Endothelial cell of umbilical vein (primary cell): ENCODE data around the gene EHMT1. TPM values are rescaled to one million over a fixed set of nuclear protein-coding genes. Genes with fewer than 3 reads are reported as not detected.

Source experiments
- BruUV-seq: library from RNA; stranded (reverse); fragments of 400-500 nt; replicated peaks from 2 replicates; lab custom pipeline; 2021; lab: Mats Ljungman, UMichigan
- CTCF ChIA-PET: fragments of 300-600, 350-600 bp; sonication (Branson Sonifier 250); formaldehyde crosslinking; loops from one replicate; lab custom pipeline; 2021; ENCODE audit warnings: antibody characterized with exemption, inconsistent platforms; lab: Charles Lee
- POLR2A ChIA-PET: fragments of 300-600, 350-600 bp; sonication (Branson Sonifier 250); formaldehyde crosslinking; loops from one replicate; lab custom pipeline; 2021; ENCODE audit warnings: antibody characterized with exemption, inconsistent platforms; lab: Charles Lee
- DNase-seq: peaks from one replicate; pipeline ENCODE4 v3.0.0-alpha.2; 2011; ENCODE audit warnings: low read depth, low spot score
- FAIRE-seq: peaks from 2 replicates; lab custom pipeline; 2011; peaks lifted over from hg19 to GRCh38; lab: Jason Lieb, UNC
- H2AFZ ChIP-seq: 2 replicates; pipeline ENCODE4 v1.6.0; 2012; ENCODE audit warnings: low read depth, low read length, control low read depth, inconsistent platforms
- H3K27ac ChIP-seq: 2 replicates; pipeline ENCODE4 v1.5.1; 2011; ENCODE audit warnings: low read depth, mild to moderate bottlenecking, control low read depth, low read length, moderate library complexity; ENCODE audit not compliant: insufficient read depth
- H3K27me3 ChIP-seq, 2 experiments: 2 replicates each; pipeline versions ENCODE4 v1.6.0 to v1.6.1; 2011; ENCODE audit warnings: low read length in 2 of 2, mixed read lengths in 1 of 2; ENCODE audit not compliant: control insufficient read depth in 2 of 2, insufficient read depth in 2 of 2
- H3K36me3 ChIP-seq, 2 experiments: 2 replicates in 1 of 2; 3 replicates in 1 of 2; pipeline ENCODE4 v1.5.1; 2011; ENCODE audit warnings: low read length in 2 of 2, mild to moderate bottlenecking in 1 of 2, moderate library complexity in 1 of 2; ENCODE audit not compliant: control insufficient read depth in 2 of 2, insufficient read depth in 2 of 2; ENCODE audit errors: extremely low read depth in 1 of 2
- H3K4me1 ChIP-seq: 3 replicates; pipeline ENCODE4 v1.5.1; 2011; ENCODE audit warnings: mild to moderate bottlenecking, low read length; ENCODE audit not compliant: control insufficient read depth, insufficient read depth; ENCODE audit errors: extremely low read depth
- H3K4me2 ChIP-seq: 2 replicates; pipeline ENCODE4 v1.6.1; 2011; ENCODE audit warnings: low read length, control low read depth, mixed read lengths; ENCODE audit not compliant: insufficient read depth
- H3K4me3 ChIP-seq, 3 experiments: fragments of 200-600 bp in 1 of 3; sonication (generic), shearing (Covaris generic) in 1 of 3; replicated peaks in 1 of 3; 2 replicates each; pipeline ENCODE4 v1.5.1; 2011 to 2016; ENCODE audit warnings: control low read depth in 3 of 3, low read length in 3 of 3, mild to moderate bottlenecking in 2 of 3, inconsistent platforms in 1 of 3, low read depth in 1 of 3, moderate library complexity in 1 of 3; ENCODE audit not compliant: insufficient read depth in 1 of 3
- H3K79me2 ChIP-seq: 2 replicates; pipeline ENCODE4 v1.6.0; 2012; ENCODE audit warnings: low read length, inconsistent platforms; ENCODE audit not compliant: control insufficient read depth, insufficient read depth
- H3K9ac ChIP-seq: replicated peaks from 2 replicates; pipeline ENCODE3; 2011; ENCODE audit warnings: low read length, control low read depth; ENCODE audit not compliant: insufficient read depth; ENCODE audit errors: extremely low read depth
- H3K9me1 ChIP-seq: replicated peaks from 3 replicates; pipeline ENCODE4 v1.6.0; 2011; ENCODE audit warnings: mild to moderate bottlenecking, low read length; ENCODE audit not compliant: control insufficient read depth, insufficient read depth; ENCODE audit errors: extremely low read depth
- H3K9me3 ChIP-seq: replicated peaks from 2 replicates; pipeline ENCODE4 v1.5.1; 2012; ENCODE audit warnings: low read length, inconsistent platforms; ENCODE audit not compliant: control insufficient read depth, insufficient read depth
- H4K20me1 ChIP-seq: replicated peaks from 2 replicates; pipeline ENCODE3; 2011; ENCODE audit warnings: mild to moderate bottlenecking, low read length; ENCODE audit not compliant: control insufficient read depth, insufficient read depth; ENCODE audit errors: extremely low read depth
- GATA2 ChIP-seq: IDR thresholded peaks from 2 replicates; pipeline ENCODE4 v1.7.0; 2011; ENCODE audit warnings: low read depth, mild to moderate bottlenecking, moderate library complexity, mixed read lengths, low read length; ENCODE audit not compliant: insufficient read length, insufficient read depth
- JUN ChIP-seq: IDR thresholded peaks from 2 replicates; pipeline ENCODE4 v1.6.1; 2011; ENCODE audit warnings: borderline replicate concordance, low read depth; ENCODE audit not compliant: insufficient read length, insufficient read depth
- POLR2AphosphoS5 ChIP-seq: IDR thresholded peaks from 2 replicates; pipeline ENCODE4 v1.6.1; 2012; ENCODE audit warnings: low read depth, mild to moderate bottlenecking, control low read depth, low read length, moderate library complexity; ENCODE audit not compliant: insufficient read depth
- dilution Hi-C: fragments of 300-500 bp; cut with MboI; formaldehyde crosslinking; loops from one replicate; pipeline ENCODE4 v1.15.0; 2019; ENCODE audit warnings: low sequenced_read_pairs; ENCODE audit not compliant: extremely low pct_ligation_motif_present
- intact Hi-C: fragments of 100-400 bp; cut with micrococcal nuclease; formaldehyde crosslinking; loops from one replicate; pipeline ENCODE4 v1.10.0; 2022
- polyA plus RNA-seq, 4 experiments: library from polyadenylated mRNA; depleted of rRNA in 3 of 4; stranded (reverse) in 3 of 4; unstranded in 1 of 4; fragments of >200 nt; gene quantifications; 2 replicates each; pipeline versions ENCODE4 v1.2.1 to v1.2.3, GENCODE V29; 2011 to 2012; ENCODE audit warnings: missing spikeins in 1 of 4
- total RNA-seq: library from RNA; stranded (reverse); gene quantifications from 2 replicates; pipeline ENCODE4 v1.2.3, GENCODE V29; 2021
- TF ChIP-seq, protein P1 (sequence below): IDR thresholded peaks from 2 replicates; pipeline ENCODE4 v1.6.1; 2011; ENCODE audit not compliant: insufficient read depth, insufficient read length
- TF ChIP-seq, protein P2 (sequence below), 2 donors: IDR thresholded peaks; 1 replicate in 1 of 2; 2 replicates in 1 of 2; pipeline ENCODE4 v1.5.1; 2011; ENCODE audit warnings: low read length in 2 of 2, mild to moderate bottlenecking in 2 of 2, moderate library complexity in 2 of 2, control low read depth in 1 of 2, inconsistent platforms in 1 of 2, low read depth in 1 of 2; ENCODE audit not compliant: insufficient read depth in 1 of 2; ENCODE audit errors: extremely low read depth in 1 of 2

The EHMT1 gene
- total and polyA plus RNA-seq, 2 donors (not counting 3 experiments of a cell fraction or from before 2014, with no cell fraction given): 48.2 to 104 TPM

DNA sequence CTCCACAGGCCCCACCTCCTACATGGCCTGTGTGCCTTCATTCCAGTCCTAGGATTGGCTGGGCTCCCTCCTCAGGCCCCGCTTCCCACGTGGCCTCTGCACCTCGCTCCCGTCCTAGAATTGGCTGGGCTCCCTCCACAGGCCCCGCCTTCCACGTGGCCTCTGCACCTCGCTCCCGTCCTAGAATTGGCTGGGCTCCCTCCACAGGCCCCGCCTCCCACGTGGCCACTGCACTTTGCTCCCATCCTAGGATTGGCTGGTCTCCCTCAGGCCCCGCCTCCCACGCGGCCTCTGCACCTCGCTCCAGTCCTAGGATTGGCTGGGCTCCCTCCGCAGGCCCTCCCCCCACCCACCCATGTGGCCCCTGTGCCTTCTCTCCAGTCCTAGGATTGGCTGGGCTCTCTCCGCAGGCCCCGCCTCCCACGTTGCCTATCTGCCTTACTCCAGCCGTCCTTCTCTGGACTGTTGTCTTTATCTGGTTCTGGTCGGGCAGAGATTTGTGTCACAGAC lies 213.4 kb downstream of the EHMT1 start:
- no peak overlapping the region for H3K4me2 ChIP-seq
- H3K27ac ChIP-seq: no peak overlapping the region
- no TSS peak for BruUV-seq
- intact Hi-C loops: no loop called here
- H3K9me3 ChIP-seq: no peaks in the 10 kb centered on the region
- no peak overlapping the region for H2AFZ ChIP-seq
- peaks cover 0 to 21% of the 10 kb centered on the region in 2 experiments for H3K36me3 ChIP-seq
- H3K9me1 ChIP-seq: no peaks in the 10 kb centered on the region
- H4K20me1 ChIP-seq: no peaks in the 10 kb centered on the region
- no peak overlapping the region for H3K4me3 ChIP-seq
- no peak for TF ChIP-seq JUN
- TF ChIP-seq, protein P1, sequence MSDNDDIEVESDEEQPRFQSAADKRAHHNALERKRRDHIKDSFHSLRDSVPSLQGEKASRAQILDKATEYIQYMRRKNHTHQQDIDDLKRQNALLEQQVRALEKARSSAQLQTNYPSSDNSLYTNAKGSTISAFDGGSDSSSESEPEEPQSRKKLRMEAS: no peak
- TF ChIP-seq POLR2AphosphoS5: no peak
- TF ChIP-seq, protein P2, sequence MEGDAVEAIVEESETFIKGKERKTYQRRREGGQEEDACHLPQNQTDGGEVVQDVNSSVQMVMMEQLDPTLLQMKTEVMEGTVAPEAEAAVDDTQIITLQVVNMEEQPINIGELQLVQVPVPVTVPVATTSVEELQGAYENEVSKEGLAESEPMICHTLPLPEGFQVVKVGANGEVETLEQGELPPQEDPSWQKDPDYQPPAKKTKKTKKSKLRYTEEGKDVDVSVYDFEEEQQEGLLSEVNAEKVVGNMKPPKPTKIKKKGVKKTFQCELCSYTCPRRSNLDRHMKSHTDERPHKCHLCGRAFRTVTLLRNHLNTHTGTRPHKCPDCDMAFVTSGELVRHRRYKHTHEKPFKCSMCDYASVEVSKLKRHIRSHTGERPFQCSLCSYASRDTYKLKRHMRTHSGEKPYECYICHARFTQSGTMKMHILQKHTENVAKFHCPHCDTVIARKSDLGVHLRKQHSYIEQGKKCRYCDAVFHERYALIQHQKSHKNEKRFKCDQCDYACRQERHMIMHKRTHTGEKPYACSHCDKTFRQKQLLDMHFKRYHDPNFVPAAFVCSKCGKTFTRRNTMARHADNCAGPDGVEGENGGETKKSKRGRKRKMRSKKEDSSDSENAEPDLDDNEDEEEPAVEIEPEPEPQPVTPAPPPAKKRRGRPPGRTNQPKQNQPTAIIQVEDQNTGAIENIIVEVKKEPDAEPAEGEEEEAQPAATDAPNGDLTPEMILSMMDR (IDR thresholded peaks at IDR 0.05; ENCODE audit: extremely low read depth in 1 of 2, insufficient read depth in 1 of 2, low read depth in 1 of 2, low read length in 2 of 2): no peak
- TF ChIP-seq GATA2: no peak
- H3K4me1 ChIP-seq: no peaks in the 10 kb centered on the region
- DNase-seq (no peak), FAIRE-seq (no peak)
- dilution Hi-C loops: no loop called here
- no peaks in the 10 kb centered on the region for H3K27me3 ChIP-seq
- ChIA-PET POLR2A (no interaction called here), CTCF (no interaction called here)
- no peak overlapping the region for H3K9ac ChIP-seq
- no peaks in the 10 kb centered on the region for H3K79me2 ChIP-seq
